H9 (cell line): ENCODE data around the gene CEBPG. TPM values are rescaled to one million over a fixed set of nuclear protein-coding genes. Genes with fewer than 3 reads are reported as not detected.

ENCODE experiments used
- DNase-seq: peaks from one replicate; pipeline ENCODE4 v3.0.0-alpha.2; 2017
- H2AFZ ChIP-seq: one replicate; pipeline ENCODE4 v1.6.1; 2013; ENCODE audit warnings: mild to moderate bottlenecking, low read length, control low read depth, moderate library complexity
- H2AK5ac ChIP-seq: 2 replicates; pipeline ENCODE4 v1.6.1; 2013; ENCODE audit warnings: low read length, control low read depth, mixed read lengths; ENCODE audit not compliant: insufficient read length
- H2BK120ac ChIP-seq: one replicate; pipeline ENCODE4 v1.6.1; 2013; ENCODE audit warnings: low read depth, mild to moderate bottlenecking, low read length, control low read depth, inconsistent platforms; ENCODE audit not compliant: poor library complexity, severe bottlenecking
- H2BK12ac ChIP-seq: 2 replicates; pipeline ENCODE4 v1.6.1; 2013; ENCODE audit warnings: low read length, control low read depth, mixed read lengths, low read depth; ENCODE audit not compliant: insufficient read length
- H2BK15ac ChIP-seq: 2 replicates; pipeline ENCODE4 v1.6.1; 2013; ENCODE audit warnings: low read depth, low read length, control low read depth
- H2BK20ac ChIP-seq: one replicate; pipeline ENCODE4 v1.6.1; 2013; ENCODE audit warnings: low read depth, mild to moderate bottlenecking, low read length, control low read depth, inconsistent platforms; ENCODE audit not compliant: poor library complexity, severe bottlenecking
- H2BK5ac ChIP-seq: 2 replicates; pipeline ENCODE4 v1.6.1; 2013; ENCODE audit warnings: low read length, control low read depth, mixed read lengths; ENCODE audit not compliant: insufficient read length
- H3K14ac ChIP-seq: 2 replicates; pipeline ENCODE4 v1.6.1; 2013; ENCODE audit warnings: low read length, control low read depth; ENCODE audit not compliant: insufficient read depth
- H3K18ac ChIP-seq: 2 replicates; pipeline ENCODE4 v1.6.1; 2013; ENCODE audit warnings: low read depth, mild to moderate bottlenecking, mixed read lengths, low read length, control low read depth; ENCODE audit not compliant: insufficient read length
- H3K23ac ChIP-seq: 2 replicates; pipeline ENCODE4 v1.6.1; 2013; ENCODE audit warnings: low read length, control low read depth, mixed read lengths, low read depth; ENCODE audit not compliant: insufficient read length
- H3K23me2 ChIP-seq: 2 replicates; pipeline ENCODE4 v1.6.1; 2013; ENCODE audit warnings: low read depth, mild to moderate bottlenecking, mixed read lengths, low read length, control low read depth; ENCODE audit not compliant: insufficient read length, poor library complexity, severe bottlenecking
- H3K27ac ChIP-seq: 2 replicates; pipeline ENCODE4 v1.5.1; 2013; ENCODE audit warnings: low read length, control low read depth, mixed read lengths, low read depth; ENCODE audit not compliant: insufficient read length
- H3K27me3 ChIP-seq: 2 replicates; pipeline ENCODE4 v1.6.1; 2013; ENCODE audit warnings: low read length, control low read depth, inconsistent platforms; ENCODE audit not compliant: insufficient read depth
- H3K4ac ChIP-seq: 2 replicates; pipeline ENCODE4 v1.6.1; 2013; ENCODE audit warnings: low read depth, mild to moderate bottlenecking, control low read depth, inconsistent platforms, low read length, moderate library complexity
- H3K4me1 ChIP-seq: 2 replicates; pipeline ENCODE4 v1.6.1; 2013; ENCODE audit warnings: low read length, control low read depth, inconsistent platforms; ENCODE audit not compliant: insufficient read depth
- H3K4me2 ChIP-seq: 2 replicates; pipeline ENCODE4 v1.6.1; 2013; ENCODE audit warnings: low read length, control low read depth, mixed read lengths; ENCODE audit not compliant: insufficient read length, insufficient read depth
- H3K56ac ChIP-seq: 2 replicates; pipeline ENCODE4 v1.6.1; 2013; ENCODE audit warnings: low read depth, mild to moderate bottlenecking, mixed read lengths, low read length, control low read depth; ENCODE audit not compliant: insufficient read length
- H3K79me1 ChIP-seq: 2 replicates; pipeline ENCODE4 v1.6.1; 2013; ENCODE audit warnings: low read depth, mild to moderate bottlenecking, moderate library complexity, low read length, control low read depth, inconsistent platforms; ENCODE audit not compliant: insufficient read depth, poor library complexity, severe bottlenecking
- H3K79me2 ChIP-seq: 2 replicates; pipeline ENCODE4 v1.6.1; 2013; ENCODE audit warnings: low read length, control low read depth, inconsistent platforms; ENCODE audit not compliant: insufficient read depth
- H3K9ac ChIP-seq: 2 replicates; pipeline ENCODE4 v1.6.1; 2013; ENCODE audit warnings: low read length, control low read depth, mixed read lengths; ENCODE audit not compliant: insufficient read length; ENCODE audit errors: extremely low read depth
- H3K9me3 ChIP-seq: one replicate; pipeline ENCODE4 v1.6.1; 2013; ENCODE audit warnings: low read depth, low read length, inconsistent platforms; ENCODE audit not compliant: control insufficient read depth
- H3T11ph ChIP-seq: one replicate; pipeline ENCODE4 v1.6.1; 2013; ENCODE audit warnings: mild to moderate bottlenecking, low read length, control low read depth, inconsistent platforms
- H4K20me1 ChIP-seq: one replicate; pipeline ENCODE4 v1.6.1; 2013; ENCODE audit not compliant: control insufficient read depth, insufficient read length, insufficient read depth
- H4K5ac ChIP-seq: 2 replicates; pipeline ENCODE4 v1.6.1; 2013; ENCODE audit warnings: low read depth, mild to moderate bottlenecking, mixed read lengths, low read length, control low read depth; ENCODE audit not compliant: insufficient read length
- H4K8ac ChIP-seq: replicated peaks from 2 replicates; pipeline ENCODE4 v1.6.1; 2013; ENCODE audit warnings: low read length, control low read depth, mixed read lengths, low read depth; ENCODE audit not compliant: insufficient read length
- H4K91ac ChIP-seq: 2 replicates; pipeline ENCODE4 v1.6.1; 2013; ENCODE audit warnings: low read depth, mild to moderate bottlenecking, moderate library complexity, mixed read lengths, low read length, control low read depth; ENCODE audit not compliant: insufficient read length
- H3K27ac Mint-ChIP-seq, 3 experiments: 2 replicates in 2 of 3; 3 replicates in 1 of 3; pipeline ENCODE4 v1.8.0; 2020 to 2021; ENCODE audit warnings: mixed read lengths in 3 of 3, mild to moderate bottlenecking in 1 of 3, moderate library complexity in 1 of 3
- H3K27me3 Mint-ChIP-seq: 2 replicates; pipeline ENCODE4 v1.8.0; 2021; ENCODE audit warnings: low read depth, mild to moderate bottlenecking, moderate library complexity, mixed read lengths
- H3K36me3 Mint-ChIP-seq, 3 experiments: 2 replicates in 2 of 3; 3 replicates in 1 of 3; pipeline ENCODE4 v1.8.0; 2020 to 2021; ENCODE audit warnings: low read depth in 3 of 3, mixed read lengths in 3 of 3; ENCODE audit not compliant: insufficient read depth in 1 of 3
- H3K4me1 Mint-ChIP-seq, 2 experiments: 2 replicates each; pipeline ENCODE4 v1.8.0; 2020; ENCODE audit warnings: mixed read lengths in 2 of 2
- H3K4me3 Mint-ChIP-seq, 2 experiments: 2 replicates in 1 of 2; 3 replicates in 1 of 2; pipeline ENCODE4 v1.8.0; 2020 to 2021; ENCODE audit warnings: mild to moderate bottlenecking in 2 of 2, mixed read lengths in 2 of 2, moderate library complexity in 1 of 2
- H3K9me3 Mint-ChIP-seq, 2 experiments: 2 replicates in 1 of 2; 3 replicates in 1 of 2; pipeline ENCODE4 v1.8.0; 2020; ENCODE audit warnings: mild to moderate bottlenecking in 2 of 2, mixed read lengths in 2 of 2, moderate library complexity in 1 of 2
- WGBS: extraction: QIAGEN DNeasy Blood & Tissue Kit; methylation state at CpG from one replicate; pipeline ENCODE4 v1.1.7; 2013; ENCODE audit warnings: missing lambda C conversion rate, low lambda C conversion rate, mixed read lengths; ENCODE audit not compliant: insufficient read length; ENCODE audit errors: extremely low coverage; 5-methylcytosine and 5-hydroxymethylcytosine counted together
- total RNA-seq: library from RNA; stranded (reverse); gene quantifications from 2 replicates; pipeline ENCODE4 v1.2.1, GENCODE V29; 2021
- TF ChIP-seq, protein P1 (sequence below): fragments of 200-600 bp; sonication (generic); conservative IDR thresholded peaks from 3 replicates; pipeline ENCODE4 v1.8.0; 2021; ENCODE audit warnings: antibody characterized with exemption, mild to moderate bottlenecking

Gene CEBPG
- total RNA-seq, 1 experiment from 2014 or later: 33.7 TPM

DNA sequence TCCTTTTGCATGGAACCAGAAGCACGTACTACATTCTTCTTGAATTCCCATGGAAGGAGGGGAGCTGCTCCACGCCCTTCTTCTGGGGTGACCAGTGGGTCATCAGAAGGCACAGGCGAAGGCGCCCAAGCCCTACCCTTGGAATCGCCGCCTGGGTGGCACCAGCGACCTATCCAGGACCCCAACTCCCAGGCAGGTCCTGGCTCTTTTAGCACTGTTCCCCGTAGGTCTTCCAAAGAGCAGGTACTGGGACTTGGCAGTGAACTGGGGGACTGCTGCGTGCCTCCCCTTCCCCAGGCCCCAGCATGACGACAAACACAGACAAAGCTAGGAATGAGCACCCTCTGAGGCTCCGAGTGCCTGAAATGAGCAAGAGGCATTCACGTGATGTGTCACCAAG lies 45.0 kb downstream of the CEBPG start:
- H3K18ac ChIP-seq: no peak overlapping the region
- H3K56ac ChIP-seq: no peak overlapping the region
- Mint-ChIP-seq H3K4me1 (peaks cover 4 to 15% of the 10 kb centered on the region in 2 experiments), H3K36me3 (no peaks in the 10 kb centered on the region), H3K4me3 (no peak overlapping the region), H3K27ac (no peak overlapping the region; a peak in 1 of 7 replicates), H3K27me3 (no peaks in the 10 kb centered on the region), H3K9me3 (no peaks in the 10 kb centered on the region)
- TF ChIP-seq, protein P1, sequence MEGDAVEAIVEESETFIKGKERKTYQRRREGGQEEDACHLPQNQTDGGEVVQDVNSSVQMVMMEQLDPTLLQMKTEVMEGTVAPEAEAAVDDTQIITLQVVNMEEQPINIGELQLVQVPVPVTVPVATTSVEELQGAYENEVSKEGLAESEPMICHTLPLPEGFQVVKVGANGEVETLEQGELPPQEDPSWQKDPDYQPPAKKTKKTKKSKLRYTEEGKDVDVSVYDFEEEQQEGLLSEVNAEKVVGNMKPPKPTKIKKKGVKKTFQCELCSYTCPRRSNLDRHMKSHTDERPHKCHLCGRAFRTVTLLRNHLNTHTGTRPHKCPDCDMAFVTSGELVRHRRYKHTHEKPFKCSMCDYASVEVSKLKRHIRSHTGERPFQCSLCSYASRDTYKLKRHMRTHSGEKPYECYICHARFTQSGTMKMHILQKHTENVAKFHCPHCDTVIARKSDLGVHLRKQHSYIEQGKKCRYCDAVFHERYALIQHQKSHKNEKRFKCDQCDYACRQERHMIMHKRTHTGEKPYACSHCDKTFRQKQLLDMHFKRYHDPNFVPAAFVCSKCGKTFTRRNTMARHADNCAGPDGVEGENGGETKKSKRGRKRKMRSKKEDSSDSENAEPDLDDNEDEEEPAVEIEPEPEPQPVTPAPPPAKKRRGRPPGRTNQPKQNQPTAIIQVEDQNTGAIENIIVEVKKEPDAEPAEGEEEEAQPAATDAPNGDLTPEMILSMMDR: no peak
- no peak for DNase-seq
- no peak overlapping the region for H3T11ph ChIP-seq
- no peak overlapping the region for H2BK120ac ChIP-seq
- no peak overlapping the region for H4K5ac ChIP-seq
- WGBS: no CpG with 5 or more reads among the region's 12 CpGs
- H3K4ac ChIP-seq: no peak overlapping the region
- no peak overlapping the region for H4K91ac ChIP-seq
- H2BK12ac ChIP-seq: no peak overlapping the region
- no peak overlapping the region for H4K8ac ChIP-seq
- no peaks in the 10 kb centered on the region for H3K79me2 ChIP-seq
- H2BK20ac ChIP-seq: no peak overlapping the region
- no peaks in the 10 kb centered on the region for H4K20me1 ChIP-seq
- H3K4me2 ChIP-seq: no peak overlapping the region
- H3K27ac ChIP-seq: no peak overlapping the region
- H3K9me3 ChIP-seq: no peaks in the 10 kb centered on the region
- H2AK5ac ChIP-seq: no peak overlapping the region
- H3K4me1 ChIP-seq: no peaks in the 10 kb centered on the region
- H2BK5ac ChIP-seq: no peak overlapping the region
- H3K27me3 ChIP-seq: no peaks in the 10 kb centered on the region
- no peak overlapping the region for H3K23ac ChIP-seq
- no peak overlapping the region for H3K14ac ChIP-seq
- no peak overlapping the region for H2AFZ ChIP-seq
- no peak overlapping the region for H3K9ac ChIP-seq
- no peaks in the 10 kb centered on the region for H3K79me1 ChIP-seq
- H3K23me2 ChIP-seq: no peaks in the 10 kb centered on the region
- no peak overlapping the region for H2BK15ac ChIP-seq
